Left ventricle myocardium inferior (tissue), 1 donor: Measurements from ENCODE around the gene LAMC3. TPM values are rescaled to one million over a fixed set of nuclear protein-coding genes. Genes with fewer than 3 reads are reported as not detected.

Source experiments
- DNase-seq: peaks from one replicate; pipeline ENCODE4 v3.0.0-alpha.2; 2020
- H3K27ac ChIP-seq: fragments of 200-600 bp; replicated peaks from 2 replicates; pipeline ENCODE4 v1.8.0; 2021
- H3K27me3 ChIP-seq: fragments of 200-600 bp; 2 replicates; pipeline ENCODE4 v1.8.0; 2021; ENCODE audit warnings: low read depth
- H3K36me3 ChIP-seq: fragments of 200-600 bp; 2 replicates; pipeline ENCODE4 v1.8.0; 2021
- H3K4me1 ChIP-seq: fragments of 200-600 bp; 2 replicates; pipeline ENCODE4 v1.8.0; 2021
- H3K4me3 ChIP-seq: fragments of 200-600 bp; 2 replicates; pipeline ENCODE4 v1.8.0; 2021; ENCODE audit warnings: mild to moderate bottlenecking, moderate library complexity
- H3K9me3 ChIP-seq: fragments of 200-600 bp; replicated peaks from 2 replicates; pipeline ENCODE4 v1.8.0; 2021
- intact Hi-C: fragments of 100-400 bp; cut with micrococcal nuclease; formaldehyde crosslinking; loops from one replicate; pipeline ENCODE4 v1.11.0; 2022
- total RNA-seq: library from RNA; stranded (reverse); fragmentation: NEBNext Ultra II Directional; extraction: Animal tissue kit (Norgen Biotek cat#: 25700); gene quantifications from one replicate; pipeline ENCODE4 v1.2.1, GENCODE V29; 2021
- TF ChIP-seq, protein P1 (sequence below): fragments of 200-600 bp; IDR thresholded peaks from 2 replicates; pipeline ENCODE4 v1.8.0; 2021; ENCODE audit warnings: antibody characterized with exemption, mild to moderate bottlenecking, borderline replicate concordance
- donor health status: DM: no; HTN: yes; CAD: no; lungs with severe emphysema.

The LAMC3 gene
- total RNA-seq, 1 donor from 2014 or later, result 0.66 TPM

- TF ChIP-seq, protein P1, sequence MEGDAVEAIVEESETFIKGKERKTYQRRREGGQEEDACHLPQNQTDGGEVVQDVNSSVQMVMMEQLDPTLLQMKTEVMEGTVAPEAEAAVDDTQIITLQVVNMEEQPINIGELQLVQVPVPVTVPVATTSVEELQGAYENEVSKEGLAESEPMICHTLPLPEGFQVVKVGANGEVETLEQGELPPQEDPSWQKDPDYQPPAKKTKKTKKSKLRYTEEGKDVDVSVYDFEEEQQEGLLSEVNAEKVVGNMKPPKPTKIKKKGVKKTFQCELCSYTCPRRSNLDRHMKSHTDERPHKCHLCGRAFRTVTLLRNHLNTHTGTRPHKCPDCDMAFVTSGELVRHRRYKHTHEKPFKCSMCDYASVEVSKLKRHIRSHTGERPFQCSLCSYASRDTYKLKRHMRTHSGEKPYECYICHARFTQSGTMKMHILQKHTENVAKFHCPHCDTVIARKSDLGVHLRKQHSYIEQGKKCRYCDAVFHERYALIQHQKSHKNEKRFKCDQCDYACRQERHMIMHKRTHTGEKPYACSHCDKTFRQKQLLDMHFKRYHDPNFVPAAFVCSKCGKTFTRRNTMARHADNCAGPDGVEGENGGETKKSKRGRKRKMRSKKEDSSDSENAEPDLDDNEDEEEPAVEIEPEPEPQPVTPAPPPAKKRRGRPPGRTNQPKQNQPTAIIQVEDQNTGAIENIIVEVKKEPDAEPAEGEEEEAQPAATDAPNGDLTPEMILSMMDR, result no peak
- DNase-seq, result no peak
- intact Hi-C loops, result no loop called here
- Histone ChIP-seq H3K27me3 (no peaks in the 10 kb centered on the region), H3K9me3 (no peaks in the 10 kb centered on the region), H3K27ac (peak overlapping the region; percentile 90), H3K4me3 (no peak overlapping the region), H3K4me1 (peaks cover 42% of the 10 kb centered on the region), H3K36me3 (peaks cover 30% of the 10 kb centered on the region)
Observed at GRCh38 chr9:131116281-131117120, 107.5 kb downstream of the LAMC3 start.

- Histone ChIP-seq H3K27ac (peak overlapping the region; percentile 90), H3K9me3 (no peaks in the 10 kb centered on the region), H3K4me1 (peaks cover 36% of the 10 kb centered on the region), H3K4me3 (peak overlapping the region; percentile 17), H3K27me3 (no peaks in the 10 kb centered on the region), H3K36me3 (peaks cover 32% of the 10 kb centered on the region)
- TF ChIP-seq, protein P1, result no peak
- intact Hi-C loops, result no loop called here
- no peak for DNase-seq
Observed at GRCh38 chr9:131117121-131117761, 108.3 kb downstream of the LAMC3 start.

DNA sequence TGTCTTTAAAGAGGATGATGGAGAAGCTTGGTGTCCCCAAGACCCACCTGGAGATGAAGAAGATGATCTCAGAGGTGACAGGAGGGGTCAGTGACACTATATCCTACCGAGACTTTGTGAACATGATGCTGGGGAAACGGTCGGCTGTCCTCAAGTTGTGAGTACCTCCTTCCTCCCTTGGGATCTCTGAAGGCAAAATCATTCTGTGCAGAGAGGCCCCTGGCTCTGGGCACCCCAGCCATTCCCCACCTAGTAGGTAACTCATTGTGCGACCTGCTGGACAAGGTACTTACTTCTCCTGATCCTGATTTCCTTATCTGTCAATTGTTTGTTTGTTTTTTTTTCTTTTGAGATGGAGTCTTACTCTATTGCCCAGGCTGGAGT, 108.8 kb downstream of the LAMC3 start:
- Histone ChIP-seq H3K9me3 (no peaks in the 10 kb centered on the region), H3K4me3 (peak overlapping the region; percentile 17), H3K4me1 (peaks cover 31% of the 10 kb centered on the region), H3K36me3 (peaks cover 32% of the 10 kb centered on the region), H3K27ac (peak overlapping the region; percentile 90), H3K27me3 (no peaks in the 10 kb centered on the region)
- no peak for DNase-seq
- TF ChIP-seq, protein P1, result no peak
- intact Hi-C loops, result no loop called here

DNA sequence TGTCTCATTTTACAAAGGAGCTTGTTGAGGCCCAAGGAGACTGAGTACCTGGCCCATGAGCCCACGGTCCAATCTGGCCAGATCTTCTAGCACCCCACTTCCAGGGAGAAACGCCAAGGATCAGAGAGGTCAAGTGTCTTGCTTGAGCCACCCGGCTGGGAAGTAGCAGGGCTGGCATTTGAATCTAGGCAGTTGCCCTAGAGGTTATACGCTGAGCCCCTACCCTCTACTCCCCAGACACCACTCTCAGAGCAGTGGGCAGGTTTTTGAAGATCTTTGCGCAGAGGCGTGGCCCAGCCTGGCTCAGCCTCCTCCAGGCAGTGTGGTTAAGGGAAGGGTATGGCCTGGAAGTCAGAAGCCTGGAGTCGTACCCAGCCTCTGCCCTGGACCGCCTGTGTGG, 110.6 kb downstream of the LAMC3 start:
- Histone ChIP-seq H3K27me3 (no peaks in the 10 kb centered on the region), H3K36me3 (peaks cover 32% of the 10 kb centered on the region)

DNA sequence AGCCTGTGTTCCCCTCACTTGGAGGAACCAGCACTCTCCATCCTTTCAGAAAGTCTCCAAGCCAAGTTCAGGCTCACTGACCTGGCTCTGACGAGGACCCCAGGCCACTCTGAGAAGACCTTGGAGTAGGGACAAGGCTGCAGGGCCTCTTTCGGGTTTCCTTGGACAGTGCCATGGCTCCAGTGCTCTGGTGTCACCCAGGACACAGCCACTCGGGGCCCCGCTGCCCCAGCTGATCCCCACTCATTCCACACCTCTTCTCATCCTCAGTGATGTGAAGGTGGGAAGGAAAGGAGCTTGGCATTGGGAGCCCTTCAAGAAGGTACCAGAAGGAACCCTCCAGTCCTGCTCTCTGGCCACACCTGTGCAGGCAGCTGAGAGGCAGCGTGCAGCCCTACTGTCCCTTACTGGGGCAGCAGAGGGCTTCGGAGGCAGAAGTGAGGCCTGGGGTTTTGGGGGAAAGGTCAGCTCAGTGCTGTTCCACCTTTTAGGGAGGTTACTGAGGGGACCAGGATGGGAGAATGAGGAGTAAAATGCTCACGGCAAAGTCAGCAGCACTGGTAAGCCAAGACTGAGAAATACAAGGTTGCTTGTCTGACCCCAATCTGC, 111.8 kb downstream of the LAMC3 start:
- intact Hi-C loops, result no loop called here
- no peak overlapping the region for H3K4me3 ChIP-seq
- peaks cover 28% of the 10 kb centered on the region for H3K4me1 ChIP-seq
- H3K9me3 ChIP-seq, result no peaks in the 10 kb centered on the region
- no peak overlapping the region for H3K27ac ChIP-seq
- peaks cover 32% of the 10 kb centered on the region for H3K36me3 ChIP-seq
- TF ChIP-seq, protein P1, result no peak
- no peaks in the 10 kb centered on the region for H3K27me3 ChIP-seq
- DNase-seq, result no peak

More for the DNA sequence above, 110.6 kb downstream of the LAMC3 start:
- Histone ChIP-seq H3K27ac (no peak overlapping the region), H3K4me3 (no peak overlapping the region), H3K4me1 (peaks cover 23% of the 10 kb centered on the region), H3K9me3 (no peaks in the 10 kb centered on the region)
- TF ChIP-seq, protein P1, result no peak
- intact Hi-C loops, result no loop called here
- DNase-seq, result no peak
